CD14-positive monocyte (primary cell): ENCODE data around the gene RASD1. TPM values are rescaled to one million over a fixed set of nuclear protein-coding genes. Genes with fewer than 3 reads are reported as not detected.

Experiments
- DNase-seq, 3 donors: peaks; one replicate each; pipeline ENCODE4 v3.0.0-alpha.2; 2011 to 2022
- H2AFZ ChIP-seq: 2 replicates; pipeline ENCODE4 v1.6.0; 2012; ENCODE audit warnings: mild to moderate bottlenecking, low read depth, low read length, inconsistent platforms; ENCODE audit not compliant: insufficient read depth, poor library complexity, severe bottlenecking
- H3K27ac ChIP-seq, 2 donors: 1 replicate in 1 of 2; 2 replicates in 1 of 2; pipeline ENCODE4 v1.5.1; 2012 to 2013; ENCODE audit warnings: low read length in 2 of 2, control low read depth in 1 of 2, inconsistent platforms in 1 of 2, low read depth in 1 of 2, mild to moderate bottlenecking in 1 of 2
- H3K27me3 ChIP-seq, 2 donors: one replicate each; pipeline versions ENCODE4 v1.6.0 to v1.6.1; 2011 to 2013; ENCODE audit warnings: low read length in 2 of 2; ENCODE audit not compliant: control insufficient read depth in 2 of 2, insufficient read depth in 2 of 2
- H3K36me3 ChIP-seq, 2 donors: replicated peaks in 1 of 2; 1 replicate in 1 of 2; 2 replicates in 1 of 2; pipeline versions ENCODE4 v1.5.1 to v1.6.1; 2012 to 2013; ENCODE audit warnings: low read length in 2 of 2, control low read depth in 1 of 2, inconsistent platforms in 1 of 2, mild to moderate bottlenecking in 1 of 2; ENCODE audit not compliant: insufficient read depth in 2 of 2, control insufficient read depth in 1 of 2
- H3K4me1 ChIP-seq, 2 donors: 1 replicate in 1 of 2; 2 replicates in 1 of 2; pipeline versions ENCODE4 v1.5.1 to v1.6.1; 2012 to 2013; ENCODE audit warnings: low read length in 2 of 2, control low read depth in 1 of 2, inconsistent platforms in 1 of 2, mild to moderate bottlenecking in 1 of 2, moderate library complexity in 1 of 2; ENCODE audit not compliant: insufficient read depth in 2 of 2, control insufficient read depth in 1 of 2
- H3K4me2 ChIP-seq: replicated peaks from 2 replicates; pipeline ENCODE3; 2012; ENCODE audit warnings: low read length, moderate library complexity, mild to moderate bottlenecking; ENCODE audit not compliant: poor library complexity, severe bottlenecking; ENCODE audit errors: extremely low read depth
- H3K4me3 ChIP-seq, 3 experiments: fragments of 200-600 bp in 1 of 3; sonication (generic) in 1 of 3; replicated peaks in 1 of 3; 1 replicate in 2 of 3; 2 replicates in 1 of 3; pipeline ENCODE4 v1.5.1; 2011 to 2013; ENCODE audit warnings: low read length in 3 of 3, mild to moderate bottlenecking in 3 of 3, control low read depth in 2 of 3, low read depth in 2 of 3, inconsistent platforms in 1 of 3, moderate library complexity in 1 of 3
- H3K79me2 ChIP-seq: 2 replicates; pipeline ENCODE4 v1.6.0; 2012; ENCODE audit warnings: mild to moderate bottlenecking, control low read depth, inconsistent platforms, low read length, moderate library complexity; ENCODE audit not compliant: insufficient read depth
- H3K9ac ChIP-seq: 2 replicates; pipeline ENCODE4 v1.6.0; 2017; ENCODE audit warnings: low read length, mild to moderate bottlenecking; ENCODE audit not compliant: insufficient read depth, poor library complexity, severe bottlenecking
- H3K9me3 ChIP-seq, 2 donors: replicated peaks in 1 of 2; 1 replicate in 1 of 2; 2 replicates in 1 of 2; pipeline versions ENCODE4 v1.5.1 to v1.6.1; 2012 to 2013; ENCODE audit warnings: low read length in 2 of 2, control low read depth in 1 of 2; ENCODE audit not compliant: control insufficient read depth in 1 of 2, insufficient read depth in 1 of 2
- H4K20me1 ChIP-seq: 2 replicates; pipeline ENCODE4 v1.6.0; 2012; ENCODE audit warnings: mild to moderate bottlenecking, low read length, control low read depth, moderate library complexity; ENCODE audit not compliant: insufficient read depth
- H3K27ac Mint-ChIP-seq, 7 donors: one replicate each; pipeline ENCODE4 v1.8.0; 2020; ENCODE audit warnings: mild to moderate bottlenecking in 7 of 7, mixed read lengths in 7 of 7, moderate library complexity in 6 of 7, inconsistent platforms in 2 of 7
- H3K27me3 Mint-ChIP-seq, 3 donors: one replicate each; pipeline ENCODE4 v1.8.0; 2021 to 2022; ENCODE audit warnings: low read depth in 3 of 3, mild to moderate bottlenecking in 3 of 3, mixed read lengths in 3 of 3, moderate library complexity in 3 of 3, inconsistent platforms in 1 of 3
- H3K36me3 Mint-ChIP-seq, 2 donors: one replicate each; pipeline ENCODE4 v1.8.0; 2020; ENCODE audit warnings: mixed read lengths in 2 of 2, inconsistent platforms in 1 of 2, mild to moderate bottlenecking in 1 of 2
- H3K4me1 Mint-ChIP-seq: one replicate; pipeline ENCODE4 v1.8.0; 2020; ENCODE audit warnings: mild to moderate bottlenecking, mixed read lengths
- H3K4me3 Mint-ChIP-seq, 2 donors: one replicate each; pipeline ENCODE4 v1.8.0; 2020; ENCODE audit warnings: mild to moderate bottlenecking in 2 of 2, mixed read lengths in 2 of 2, moderate library complexity in 1 of 2
- H3K9me3 Mint-ChIP-seq, 7 donors: one replicate each; pipeline ENCODE4 v1.8.0; 2020 to 2022; ENCODE audit warnings: mixed read lengths in 7 of 7, mild to moderate bottlenecking in 6 of 7, moderate library complexity in 6 of 7, inconsistent platforms in 2 of 7
- CTCF ChIP-seq: fragments of 200-600 bp; IDR thresholded peaks from one replicate; pipeline ENCODE4 v1.8.0; 2022; ENCODE audit warnings: antibody characterized with exemption, mild to moderate bottlenecking
- WGBS: methylation state at CpG from one replicate; pipeline ENCODE4 v1.1.5; 2013; ENCODE audit warnings: missing lambda C conversion rate; ENCODE audit not compliant: insufficient coverage; 5-methylcytosine and 5-hydroxymethylcytosine counted together
- intact Hi-C, 2 donors: fragments of 100-400 bp; cut with micrococcal nuclease; formaldehyde crosslinking; loops; one replicate each; pipeline versions ENCODE4 v1.15.0 to v1.15.1; 2023
- polyA plus RNA-seq, 3 donors: library from polyadenylated mRNA; depleted of rRNA in 1 of 3; unstranded in 2 of 3; stranded (reverse) in 1 of 3; fragments of 300-500 nt in 2 of 3; fragments of >200 nt in 1 of 3; fragmentation: Illumina TruSeq in 2 of 3; gene quantifications; 1 replicate in 2 of 3; 2 replicates in 1 of 3; pipeline ENCODE4 v1.2.3, GENCODE V29; 2012 to 2021

Gene RASD1
- polyA plus RNA-seq, 3 donors = 0.88 to 12.4 (median 1.3) TPM

GRCh38 chr17:17493986-17494466 lies 2.2 kb downstream of the RASD1 start:
- DNase-seq = no peak
- Histone ChIP-seq H3K9ac (no peak overlapping the region), H4K20me1 (peaks cover 33% of the 10 kb centered on the region), H3K36me3 (peaks cover 22 to 34% of the 10 kb centered on the region in 2 donors), H3K27ac (no peak overlapping the region), H3K4me3 (no peak overlapping the region), H3K4me1 (peaks cover 21 to 30% of the 10 kb centered on the region in 2 donors), H3K27me3 (peaks cover 6 to 34% of the 10 kb centered on the region in 2 donors), H2AFZ (no peak overlapping the region), H3K79me2 (no peaks in the 10 kb centered on the region), H3K4me2 (no peak overlapping the region), H3K9me3 (no peaks in the 10 kb centered on the region)
- intact Hi-C loops = no loop called here
- H3K4me1 Mint-ChIP-seq = peaks cover 20% of the 10 kb centered on the region
- H3K27ac Mint-ChIP-seq = no peak overlapping the region
- no peak for TF ChIP-seq CTCF
- H3K4me3 Mint-ChIP-seq = peak overlapping the region in 1 of 2 donors; percentile 63
- H3K9me3 Mint-ChIP-seq = peaks cover 0 to 8% (median 4%) of the 10 kb centered on the region in 7 donors
- peaks cover 30 to 40% (median 34%) of the 10 kb centered on the region in 3 donors for H3K27me3 Mint-ChIP-seq
- peaks cover 45 to 49% of the 10 kb centered on the region in 2 donors for H3K36me3 Mint-ChIP-seq
- WGBS = 94% methylated on average over 2 of the region's 5 CpGs

- peaks cover 21 to 30% of the 10 kb centered on the region in 2 donors for H3K4me1 ChIP-seq
- H2AFZ ChIP-seq = no peak overlapping the region
- no peak overlapping the region for H3K4me3 ChIP-seq
- no peak overlapping the region for H3K4me2 ChIP-seq
- WGBS = 76% methylated on average over 6 of the region's 15 CpGs
- Mint-ChIP-seq H3K27ac (no peak overlapping the region), H3K4me3 (peak overlapping the region in 1 of 2 donors; percentile 49), H3K4me1 (peaks cover 20% of the 10 kb centered on the region), H3K9me3 (peaks cover 0 to 8% (median 4%) of the 10 kb centered on the region in 7 donors), H3K36me3 (peaks cover 49 to 54% of the 10 kb centered on the region in 2 donors), H3K27me3 (peaks cover 30 to 37% (median 30%) of the 10 kb centered on the region in 3 donors)
- DNase-seq = no peak
- H3K9me3 ChIP-seq = no peaks in the 10 kb centered on the region
- peaks cover 33% of the 10 kb centered on the region for H4K20me1 ChIP-seq
- H3K27me3 ChIP-seq = peaks cover 6 to 31% of the 10 kb centered on the region in 2 donors
- H3K27ac ChIP-seq = no peak overlapping the region
- TF ChIP-seq CTCF = no peak
- no peak overlapping the region for H3K9ac ChIP-seq
- no peaks in the 10 kb centered on the region for H3K79me2 ChIP-seq
- intact Hi-C loops = no loop called here
- H3K36me3 ChIP-seq = peaks cover 24 to 40% of the 10 kb centered on the region in 2 donors
Measured at GRCh38 chr17:17493249-17493985, 2.8 kb downstream of the RASD1 start.
